Activated CD4-positive, alpha-beta memory T cell treated with anti-CD3 and anti-CD28 coated beads, Interleukin-2, amount 10 ng/mL, durations not matched to agents 7 days and 5 days (primary cell): ENCODE data around the gene ITPRID1. TPM values are rescaled to one million over a fixed set of nuclear protein-coding genes. Genes with fewer than 3 reads are reported as not detected.
"Not testable (repeated sequence)": the region's sequence is repeated elsewhere in the genome, so short reads cannot be mapped to it uniquely, and the experiment has no call there.

Experiments
- CTCF ChIA-PET: fragments of 350-600 bp; sonication (Branson Sonifier 250); formaldehyde crosslinking; loops from one replicate; lab custom pipeline; 2021; ENCODE audit warnings: antibody characterized with exemption, inconsistent platforms; lab: Charles Lee
- POLR2A ChIA-PET: fragments of 350-600 bp; sonication (Branson Sonifier 250); formaldehyde crosslinking; loops from one replicate; lab custom pipeline; 2021; ENCODE audit warnings: antibody characterized with exemption; lab: Charles Lee
- DNase-seq: peaks from one replicate; pipeline ENCODE4 v3.0.0-alpha.2; 2020
- H3K27ac Mint-ChIP-seq: one replicate; pipeline ENCODE4 v1.8.0; 2021; ENCODE audit warnings: mild to moderate bottlenecking, mixed read lengths
- H3K27me3 Mint-ChIP-seq: one replicate; pipeline ENCODE4 v1.8.0; 2021; ENCODE audit warnings: mixed read lengths
- H3K36me3 Mint-ChIP-seq: one replicate; pipeline ENCODE4 v1.8.0; 2021; ENCODE audit warnings: low read depth, mixed read lengths
- H3K4me1 Mint-ChIP-seq: one replicate; pipeline ENCODE4 v1.8.0; 2021; ENCODE audit warnings: mixed read lengths
- H3K4me3 Mint-ChIP-seq: one replicate; pipeline ENCODE4 v1.8.0; 2021; ENCODE audit warnings: mild to moderate bottlenecking, mixed read lengths
- H3K9me3 Mint-ChIP-seq: one replicate; pipeline ENCODE4 v1.8.0; 2021; ENCODE audit warnings: mixed read lengths
- total RNA-seq, 2 experiments: library from RNA; stranded (reverse); gene quantifications; one replicate each; pipeline ENCODE4 v1.2.3, GENCODE V29; 2021

ITPRID1 gene
- total RNA-seq = not detected

DNA sequence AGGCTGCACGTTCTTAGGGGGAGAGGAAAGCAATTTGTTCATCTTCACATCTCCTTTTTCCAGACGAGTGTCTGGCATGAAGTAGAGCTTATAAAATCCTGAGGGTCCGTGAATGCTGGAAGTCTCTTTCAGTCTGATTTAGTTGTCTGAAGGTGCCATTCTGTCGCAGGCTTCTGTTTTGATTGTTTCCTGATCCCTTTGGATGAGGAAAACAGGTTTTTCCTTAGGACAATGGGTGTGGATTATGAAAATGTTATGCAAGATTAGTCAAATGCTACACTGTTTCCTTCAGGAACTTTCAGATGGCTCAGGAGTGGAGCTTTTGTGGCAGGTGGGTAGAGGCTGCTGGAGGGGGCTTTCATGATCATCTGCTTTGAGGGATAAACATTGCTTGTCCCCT, at the start of gene ITPRID1:
Gene ITPRID1 (plus strand): TSS at position 301 of the 400 bp plus-strand sequence. CDS start 38,935 bp downstream, outside the sequence.
- DNase-seq = no peak
- Mint-ChIP-seq H3K9me3 (peaks cover 21% of the 10 kb centered on the region), H3K27me3 (no peaks in the 10 kb centered on the region), H3K27ac (no peak within 1 kb of the TSS), H3K4me1 (no peaks in the 10 kb centered on the region), H3K4me3 (no peak within 1 kb of the TSS), H3K36me3 (no peaks in the 10 kb centered on the region)
- CTCF ChIA-PET = no interaction called here
- POLR2A ChIA-PET = no interaction called here

DNA sequence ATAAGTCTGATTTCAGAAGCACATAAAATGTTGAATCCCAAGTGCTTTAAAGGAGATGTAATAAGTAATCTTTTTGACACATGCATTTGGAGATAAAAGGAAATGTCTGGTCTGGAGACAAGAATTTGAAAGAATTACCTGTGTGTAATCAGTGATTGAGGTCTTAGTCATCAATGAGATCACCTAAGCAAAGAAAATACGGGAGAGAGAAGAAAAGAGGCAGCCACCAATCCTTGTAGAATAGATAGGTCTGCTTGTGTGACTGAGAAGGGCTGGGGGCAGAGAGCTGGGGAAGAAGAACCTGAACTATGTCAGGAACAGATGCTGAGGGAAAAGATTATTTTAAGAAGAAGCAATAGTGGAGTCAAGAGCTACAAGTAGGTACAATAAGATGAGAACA, 49.3 kb upstream of the ITPRID1 start:
- H3K36me3 Mint-ChIP-seq = no peaks in the 10 kb centered on the region
- ChIA-PET CTCF (interaction anchor here (2.6 kb wide), 1 partner anchor 21 kb away, joined by 8 read pairs; no protein-coding TSS in a partner anchor), POLR2A (no interaction called here)
- H3K27ac Mint-ChIP-seq = no peak overlapping the region
- H3K9me3 Mint-ChIP-seq = peaks cover 4% of the 10 kb centered on the region
- H3K27me3 Mint-ChIP-seq = no peaks in the 10 kb centered on the region
- DNase-seq = no peak
- H3K4me3 Mint-ChIP-seq = no peak overlapping the region
- H3K4me1 Mint-ChIP-seq = no peaks in the 10 kb centered on the region

DNA sequence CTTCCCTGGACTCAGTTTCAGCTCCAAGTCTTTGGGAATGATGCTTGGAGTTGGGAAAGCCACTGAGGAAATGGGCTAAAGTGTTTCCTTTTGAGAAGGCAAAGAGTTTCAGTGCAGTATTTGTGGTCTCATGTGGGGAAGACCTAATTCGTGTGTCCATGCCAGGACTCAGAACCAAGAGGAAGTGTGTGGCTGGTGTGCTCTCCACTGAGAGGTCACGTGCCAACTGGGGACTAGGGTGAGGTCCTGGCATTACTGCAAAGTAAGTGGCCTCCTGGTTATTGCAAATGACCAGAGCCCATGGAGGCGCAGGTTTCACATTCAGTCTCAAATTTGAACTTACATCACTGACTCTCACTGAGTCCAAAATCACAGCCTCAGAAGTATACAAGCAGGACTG, 48.6 kb upstream of the ITPRID1 start:
- ChIA-PET POLR2A (no interaction called here), CTCF (no interaction called here)
- no peaks in the 10 kb centered on the region for H3K4me1 Mint-ChIP-seq
- no peak for DNase-seq
- H3K9me3 Mint-ChIP-seq = peaks cover 4% of the 10 kb centered on the region
- H3K27me3 Mint-ChIP-seq = no peaks in the 10 kb centered on the region
- H3K4me3 Mint-ChIP-seq = no peak overlapping the region
- no peaks in the 10 kb centered on the region for H3K36me3 Mint-ChIP-seq
- H3K27ac Mint-ChIP-seq = no peak overlapping the region

DNA sequence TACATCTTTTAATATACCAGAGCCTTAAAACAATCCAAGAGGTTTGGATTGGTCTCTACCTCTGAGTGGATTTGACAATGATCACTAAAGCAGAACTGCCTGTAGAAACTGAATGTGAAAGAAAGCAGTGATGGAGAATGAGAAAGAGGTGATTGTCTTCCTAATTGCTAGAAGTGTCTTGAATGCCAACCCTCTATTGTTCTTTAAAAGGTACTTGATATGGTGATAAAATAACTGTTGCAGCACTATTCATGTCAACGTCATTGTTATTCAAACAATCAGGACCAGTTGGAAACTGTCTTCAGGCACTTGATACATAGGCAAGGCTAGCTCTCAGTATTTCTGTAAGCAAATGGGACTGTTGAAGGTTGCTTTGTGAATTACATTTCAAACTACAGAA, 47.9 kb upstream of the ITPRID1 start:
- Mint-ChIP-seq H3K4me1 (no peaks in the 10 kb centered on the region), H3K9me3 (peaks cover 4% of the 10 kb centered on the region), H3K4me3 (no peak overlapping the region), H3K36me3 (no peaks in the 10 kb centered on the region), H3K27me3 (no peaks in the 10 kb centered on the region), H3K27ac (no peak overlapping the region)
- ChIA-PET CTCF (no interaction called here), POLR2A (no interaction called here)
- no peak for DNase-seq

DNA sequence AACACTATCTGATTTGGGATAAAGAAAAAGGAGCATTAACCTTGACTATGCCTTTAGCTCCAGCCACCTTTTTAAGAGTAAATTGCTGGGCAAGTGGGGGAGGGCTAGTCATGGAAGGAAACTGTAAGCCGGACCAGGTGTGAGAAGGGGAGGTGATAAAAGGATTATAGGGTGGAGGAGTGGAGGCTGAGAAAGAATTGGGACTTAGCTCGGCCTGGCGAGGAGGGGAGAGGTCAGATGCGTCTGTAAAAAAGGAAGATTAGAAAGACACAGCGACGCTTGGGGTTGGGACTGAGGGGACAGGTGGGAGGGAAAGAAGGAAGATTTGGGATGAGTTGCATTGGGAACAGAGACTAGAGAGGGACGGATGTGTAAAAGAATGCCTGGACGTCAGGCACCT, 43.0 kb upstream of the ITPRID1 start:
- H3K27ac Mint-ChIP-seq, CTCF ChIA-PET, H3K4me3 Mint-ChIP-seq, H3K27me3 Mint-ChIP-seq, H3K4me1 Mint-ChIP-seq, POLR2A ChIA-PET, H3K9me3 Mint-ChIP-seq, DNase-seq, H3K36me3 Mint-ChIP-seq: not testable (repeated sequence)

DNA sequence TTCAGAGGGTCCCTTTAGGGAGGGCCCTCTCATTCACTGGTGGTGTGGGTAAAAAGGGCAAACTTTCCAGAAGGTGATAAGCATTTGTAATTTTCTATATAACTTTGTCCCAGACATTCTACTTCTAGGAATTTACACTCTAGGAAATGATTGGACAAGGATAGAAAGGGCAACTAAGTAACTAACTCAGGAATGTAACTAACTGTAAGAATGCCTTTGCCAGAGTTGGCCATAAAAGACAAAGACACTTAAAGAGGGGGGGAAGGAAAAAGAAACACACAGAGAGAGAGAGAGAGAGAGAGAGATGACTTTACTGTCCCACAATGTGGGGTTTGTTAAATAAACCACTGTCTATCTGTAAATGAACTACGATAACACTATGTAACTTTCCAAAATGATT, 38.5 kb upstream of the ITPRID1 start:
- no peaks in the 10 kb centered on the region for H3K27me3 Mint-ChIP-seq
- H3K9me3 Mint-ChIP-seq = no peaks in the 10 kb centered on the region
- no peak overlapping the region for H3K27ac Mint-ChIP-seq
- H3K36me3 Mint-ChIP-seq = no peaks in the 10 kb centered on the region
- no peak for DNase-seq
- H3K4me1 Mint-ChIP-seq = no peaks in the 10 kb centered on the region
- ChIA-PET POLR2A (no interaction called here), CTCF (no interaction called here)
- H3K4me3 Mint-ChIP-seq = no peak overlapping the region

DNA sequence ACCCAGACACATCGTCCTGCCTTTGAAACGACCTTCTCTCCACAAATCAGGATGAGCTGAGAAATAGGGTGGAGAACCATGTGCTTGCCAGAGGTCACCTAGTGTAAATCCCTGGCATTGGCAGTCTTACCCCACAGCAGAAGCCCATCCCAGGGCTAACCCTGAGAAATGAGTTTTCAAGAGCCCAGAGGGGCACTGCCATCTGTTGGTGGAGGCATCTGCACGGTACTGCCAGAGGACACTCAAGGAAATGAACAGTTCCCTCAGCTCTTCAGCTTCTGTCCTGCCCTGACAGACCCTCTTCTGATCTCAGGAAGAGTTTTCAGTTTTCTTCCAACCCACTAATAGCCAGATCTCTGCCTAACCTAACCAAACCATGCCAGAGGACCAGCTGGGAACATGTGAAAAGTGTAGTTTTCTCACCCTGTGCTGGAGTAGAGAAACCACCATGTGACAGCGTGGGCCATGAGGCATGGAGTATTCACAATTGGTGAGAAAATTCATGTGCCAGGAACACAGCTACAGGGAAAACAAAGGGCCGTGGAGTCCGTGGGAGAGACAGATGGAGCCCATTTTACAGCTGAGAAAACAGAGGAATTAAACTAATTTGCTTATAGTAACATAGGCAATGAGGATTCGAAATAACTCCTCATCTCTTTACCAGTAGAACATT, 37.7 kb upstream of the ITPRID1 start:
- H3K4me3 Mint-ChIP-seq = no peak overlapping the region
- H3K36me3 Mint-ChIP-seq = no peaks in the 10 kb centered on the region
- POLR2A ChIA-PET = no interaction called here
- DNase-seq = no peak
- no peak overlapping the region for H3K27ac Mint-ChIP-seq
- H3K9me3 Mint-ChIP-seq = no peaks in the 10 kb centered on the region
- no peaks in the 10 kb centered on the region for H3K27me3 Mint-ChIP-seq
- CTCF ChIA-PET = no interaction called here
- no peaks in the 10 kb centered on the region for H3K4me1 Mint-ChIP-seq

DNA sequence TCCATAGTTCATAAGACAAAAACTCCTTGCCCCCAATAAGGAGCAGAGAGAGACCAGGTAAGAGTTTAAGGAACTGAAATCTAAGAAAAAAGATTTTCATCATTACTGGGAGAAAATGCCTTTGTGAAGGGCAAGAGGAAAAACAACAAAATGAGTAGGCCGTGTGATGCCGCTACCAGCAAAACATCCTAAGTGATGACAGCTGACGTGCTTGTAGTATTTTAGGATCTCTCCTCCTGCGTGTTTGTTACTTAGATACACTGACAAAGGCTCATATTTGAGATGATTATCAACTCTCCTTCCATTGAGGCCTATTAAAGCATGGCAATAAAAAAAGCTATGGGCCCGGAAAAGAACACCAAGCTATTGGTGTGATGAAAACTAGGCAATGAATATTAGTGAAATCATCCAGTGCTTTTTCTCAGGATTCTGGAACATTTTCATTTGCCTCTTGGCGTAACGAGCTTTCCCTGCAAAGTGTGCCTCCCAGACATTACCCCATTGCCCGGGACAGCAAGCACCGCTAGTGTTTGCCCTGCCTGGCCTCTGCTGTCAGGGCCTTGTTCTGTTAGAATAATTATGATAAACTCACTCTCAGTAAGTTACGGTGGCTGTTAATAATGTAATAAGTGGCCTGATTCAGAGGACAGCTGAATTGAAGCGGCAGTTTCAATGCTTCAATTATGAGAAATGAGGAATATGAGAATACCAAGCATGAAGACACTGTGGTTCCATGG, 36.8 kb upstream of the ITPRID1 start:
- H3K27me3 Mint-ChIP-seq = no peaks in the 10 kb centered on the region
- CTCF ChIA-PET = no interaction called here

DNA sequence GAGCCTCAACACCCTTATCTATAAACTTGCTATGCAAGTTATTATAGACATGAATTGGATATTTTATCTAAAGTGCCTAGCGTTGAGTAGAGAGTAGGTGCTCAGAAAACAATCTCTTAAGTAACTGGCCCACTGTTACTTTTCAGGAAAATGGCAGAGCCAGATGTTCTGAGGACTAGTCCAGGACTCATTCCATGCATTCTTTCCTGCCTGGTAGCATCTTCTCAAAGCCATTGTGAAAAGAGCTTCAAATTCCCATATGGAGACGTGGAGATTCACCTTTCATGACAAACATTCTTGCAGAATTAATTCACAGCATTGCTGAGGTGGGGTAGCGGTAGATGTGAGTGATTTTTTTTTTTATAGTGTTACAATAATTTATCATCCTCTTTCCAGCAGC, 35.9 kb upstream of the ITPRID1 start:
- no peaks in the 10 kb centered on the region for H3K4me1 Mint-ChIP-seq
- ChIA-PET CTCF (no interaction called here), POLR2A (no interaction called here)
- no peak overlapping the region for H3K27ac Mint-ChIP-seq
- no peaks in the 10 kb centered on the region for H3K36me3 Mint-ChIP-seq
- DNase-seq = no peak
- H3K9me3 Mint-ChIP-seq = no peaks in the 10 kb centered on the region
- no peaks in the 10 kb centered on the region for H3K27me3 Mint-ChIP-seq
- no peak overlapping the region for H3K4me3 Mint-ChIP-seq

More for the DNA sequence above, 36.8 kb upstream of the ITPRID1 start:
- H3K36me3 Mint-ChIP-seq = no peaks in the 10 kb centered on the region
- POLR2A ChIA-PET = no interaction called here
- DNase-seq = no peak
- H3K4me1 Mint-ChIP-seq = no peaks in the 10 kb centered on the region
- H3K9me3 Mint-ChIP-seq = no peaks in the 10 kb centered on the region
- H3K4me3 Mint-ChIP-seq = no peak overlapping the region
- no peak overlapping the region for H3K27ac Mint-ChIP-seq

DNA sequence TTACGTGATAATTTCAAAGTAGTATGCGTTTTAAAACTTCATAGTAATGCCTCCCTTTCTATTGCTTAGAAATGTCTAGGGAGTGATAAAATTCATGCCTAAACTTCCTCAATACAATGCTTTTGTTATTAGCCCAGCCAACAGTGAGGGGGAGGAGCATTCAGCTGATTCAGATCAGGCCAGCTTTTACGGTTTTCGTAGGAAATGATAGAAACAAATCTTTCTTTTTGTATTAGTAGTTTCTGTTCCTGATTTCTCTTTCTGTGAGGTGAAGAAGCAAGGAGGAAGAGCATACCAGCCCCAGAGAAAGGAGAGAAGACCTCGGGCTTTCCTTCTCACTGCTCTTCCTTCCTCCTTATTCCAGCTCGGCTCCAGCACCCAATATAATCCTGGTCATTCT, 35.2 kb upstream of the ITPRID1 start:
- POLR2A ChIA-PET = no interaction called here
- Mint-ChIP-seq H3K27ac (no peak overlapping the region), H3K27me3 (no peaks in the 10 kb centered on the region), H3K4me3 (no peak overlapping the region), H3K36me3 (no peaks in the 10 kb centered on the region), H3K4me1 (no peaks in the 10 kb centered on the region), H3K9me3 (no peaks in the 10 kb centered on the region)
- CTCF ChIA-PET = no interaction called here
- no peak for DNase-seq

DNA sequence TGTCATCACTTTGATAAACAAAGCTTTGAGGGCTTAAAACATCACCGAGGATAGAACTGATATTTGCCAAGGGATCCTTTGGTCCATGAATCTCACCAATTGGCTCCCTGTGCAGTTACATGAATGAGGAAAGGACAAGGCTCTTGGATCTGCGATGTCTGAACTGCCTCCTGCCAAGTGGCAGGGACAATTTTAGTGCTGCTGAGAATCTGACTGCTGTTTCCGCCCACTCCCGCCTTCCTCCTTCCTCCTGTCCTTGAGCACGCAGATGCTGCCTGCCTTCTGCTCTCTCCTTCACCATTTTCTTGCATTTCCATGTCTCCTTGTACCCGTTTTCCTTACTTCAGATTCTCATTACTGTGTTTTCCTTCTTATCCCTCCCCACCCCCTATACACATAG, 26.8 kb upstream of the ITPRID1 start:
- Mint-ChIP-seq H3K27me3 (no peaks in the 10 kb centered on the region), H3K9me3 (no peaks in the 10 kb centered on the region), H3K27ac (no peak overlapping the region), H3K36me3 (no peaks in the 10 kb centered on the region), H3K4me1 (no peaks in the 10 kb centered on the region), H3K4me3 (no peak overlapping the region)
- ChIA-PET CTCF (interaction anchor here (1.6 kb wide), 1 partner anchor 43 kb away, joined by 4 read pairs; no protein-coding TSS in a partner anchor), POLR2A (no interaction called here)
- DNase-seq = no peak

DNA sequence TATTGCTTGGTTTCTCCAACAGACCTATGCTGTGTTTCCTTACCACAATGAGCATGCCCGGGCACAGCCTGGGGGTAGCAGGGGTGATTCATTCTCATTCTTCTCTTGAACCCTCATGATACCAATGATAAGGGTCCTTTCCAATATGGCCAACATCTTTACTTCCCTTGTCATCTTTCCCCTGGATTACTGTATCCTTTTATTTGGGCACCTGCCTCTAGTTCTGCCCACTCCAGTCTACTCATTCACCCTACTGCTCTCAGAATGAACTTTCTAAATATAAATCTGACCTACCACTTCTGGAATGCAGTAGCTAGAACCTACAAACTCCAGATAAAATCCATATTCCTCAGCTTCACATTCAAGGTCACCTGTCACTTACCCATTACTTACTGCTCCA, 26.4 kb upstream of the ITPRID1 start:
- H3K27ac Mint-ChIP-seq = no peak overlapping the region
- H3K4me3 Mint-ChIP-seq = no peak overlapping the region
- DNase-seq = no peak
- ChIA-PET CTCF (interaction anchor here (1.2 to 1.6 kb wide), 2 partner anchors 44 to 353 kb away, joined by 3 to 4 read pairs; no protein-coding TSS in a partner anchor), POLR2A (no interaction called here)
- no peaks in the 10 kb centered on the region for H3K4me1 Mint-ChIP-seq
- H3K9me3 Mint-ChIP-seq = no peaks in the 10 kb centered on the region
- H3K27me3 Mint-ChIP-seq = no peaks in the 10 kb centered on the region
- no peaks in the 10 kb centered on the region for H3K36me3 Mint-ChIP-seq

DNA sequence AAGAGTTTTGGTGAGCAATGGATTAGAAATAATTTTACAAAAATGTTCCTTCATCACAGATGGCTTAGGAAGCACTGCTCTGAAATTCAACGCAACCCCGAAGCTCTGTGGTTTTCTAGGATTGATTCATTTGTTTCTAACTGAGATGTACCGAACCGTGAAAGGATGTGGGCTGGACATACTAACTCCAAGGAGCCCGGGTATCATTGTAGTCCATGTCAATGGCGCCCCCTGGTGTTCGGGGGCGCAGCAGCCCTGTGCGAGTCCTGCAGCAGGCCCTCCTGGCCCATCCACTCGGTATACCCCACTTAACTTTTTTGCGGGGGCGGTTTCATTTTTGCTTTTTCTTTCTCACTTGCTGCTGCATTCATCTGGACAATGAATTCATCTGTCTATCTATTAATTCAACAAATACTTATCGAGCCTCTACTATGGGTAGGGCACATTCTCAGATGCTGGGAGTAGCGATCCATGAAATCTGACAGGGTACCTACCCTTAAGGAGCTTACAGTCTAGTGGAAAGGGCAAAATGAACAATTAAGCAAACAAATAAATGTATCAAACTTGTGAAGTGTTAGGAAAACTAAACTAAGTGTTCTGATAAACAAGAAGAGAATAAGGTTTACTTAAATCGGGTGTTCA, 25.2 kb upstream of the ITPRID1 start:
- no peak overlapping the region for H3K27ac Mint-ChIP-seq
- ChIA-PET CTCF (interaction anchor here (1.2 to 1.3 kb wide), 2 partner anchors 45 to 354 kb away, joined by 3 to 4 read pairs; no protein-coding TSS in a partner anchor), POLR2A (no interaction called here)
- no peaks in the 10 kb centered on the region for H3K36me3 Mint-ChIP-seq
- no peak overlapping the region for H3K4me3 Mint-ChIP-seq
- DNase-seq = peak; percentile 35
- no peaks in the 10 kb centered on the region for H3K9me3 Mint-ChIP-seq
- no peaks in the 10 kb centered on the region for H3K27me3 Mint-ChIP-seq
- no peaks in the 10 kb centered on the region for H3K4me1 Mint-ChIP-seq
